IMR-90 (cell line): Measurements from ENCODE around the gene SLC7A9.

Experiments
- POLR2A ChIP-seq: IDR thresholded peaks from 2 replicates; pipeline ENCODE4 v1.6.1; 2012; ENCODE audit warnings: mild to moderate bottlenecking, low read depth, low read length
- TF ChIP-seq, protein P1 (sequence below): conservative IDR thresholded peaks from 2 replicates; pipeline ENCODE4 v1.5.1; 2012; ENCODE audit warnings: mild to moderate bottlenecking, low read depth, low read length, improper control_type of control experiment

DNA sequence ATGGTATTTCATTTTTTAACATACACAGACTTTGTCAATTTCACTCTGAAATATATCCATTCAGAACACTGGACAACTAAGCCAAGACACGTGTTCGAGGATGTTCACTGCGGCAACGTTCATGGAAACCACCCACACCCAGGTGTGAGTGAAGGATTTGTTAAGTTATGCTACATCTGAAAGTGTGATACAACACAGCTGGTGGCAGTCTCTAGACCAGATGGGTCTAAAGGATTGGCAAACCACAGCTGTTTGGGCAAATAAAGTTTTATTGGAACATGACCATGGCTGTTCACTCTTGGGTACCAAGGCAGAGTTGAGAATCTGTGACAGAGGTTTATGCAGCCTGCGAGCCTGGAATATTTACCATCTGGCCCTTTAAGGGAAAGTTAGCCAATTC, 12.0 kb downstream of the SLC7A9 start:
- TF ChIP-seq, protein P1, sequence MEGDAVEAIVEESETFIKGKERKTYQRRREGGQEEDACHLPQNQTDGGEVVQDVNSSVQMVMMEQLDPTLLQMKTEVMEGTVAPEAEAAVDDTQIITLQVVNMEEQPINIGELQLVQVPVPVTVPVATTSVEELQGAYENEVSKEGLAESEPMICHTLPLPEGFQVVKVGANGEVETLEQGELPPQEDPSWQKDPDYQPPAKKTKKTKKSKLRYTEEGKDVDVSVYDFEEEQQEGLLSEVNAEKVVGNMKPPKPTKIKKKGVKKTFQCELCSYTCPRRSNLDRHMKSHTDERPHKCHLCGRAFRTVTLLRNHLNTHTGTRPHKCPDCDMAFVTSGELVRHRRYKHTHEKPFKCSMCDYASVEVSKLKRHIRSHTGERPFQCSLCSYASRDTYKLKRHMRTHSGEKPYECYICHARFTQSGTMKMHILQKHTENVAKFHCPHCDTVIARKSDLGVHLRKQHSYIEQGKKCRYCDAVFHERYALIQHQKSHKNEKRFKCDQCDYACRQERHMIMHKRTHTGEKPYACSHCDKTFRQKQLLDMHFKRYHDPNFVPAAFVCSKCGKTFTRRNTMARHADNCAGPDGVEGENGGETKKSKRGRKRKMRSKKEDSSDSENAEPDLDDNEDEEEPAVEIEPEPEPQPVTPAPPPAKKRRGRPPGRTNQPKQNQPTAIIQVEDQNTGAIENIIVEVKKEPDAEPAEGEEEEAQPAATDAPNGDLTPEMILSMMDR = no peak
- TF ChIP-seq POLR2A = no peak
